ENCODE results near the gene ANK3.

The ANK3 gene

DNA sequence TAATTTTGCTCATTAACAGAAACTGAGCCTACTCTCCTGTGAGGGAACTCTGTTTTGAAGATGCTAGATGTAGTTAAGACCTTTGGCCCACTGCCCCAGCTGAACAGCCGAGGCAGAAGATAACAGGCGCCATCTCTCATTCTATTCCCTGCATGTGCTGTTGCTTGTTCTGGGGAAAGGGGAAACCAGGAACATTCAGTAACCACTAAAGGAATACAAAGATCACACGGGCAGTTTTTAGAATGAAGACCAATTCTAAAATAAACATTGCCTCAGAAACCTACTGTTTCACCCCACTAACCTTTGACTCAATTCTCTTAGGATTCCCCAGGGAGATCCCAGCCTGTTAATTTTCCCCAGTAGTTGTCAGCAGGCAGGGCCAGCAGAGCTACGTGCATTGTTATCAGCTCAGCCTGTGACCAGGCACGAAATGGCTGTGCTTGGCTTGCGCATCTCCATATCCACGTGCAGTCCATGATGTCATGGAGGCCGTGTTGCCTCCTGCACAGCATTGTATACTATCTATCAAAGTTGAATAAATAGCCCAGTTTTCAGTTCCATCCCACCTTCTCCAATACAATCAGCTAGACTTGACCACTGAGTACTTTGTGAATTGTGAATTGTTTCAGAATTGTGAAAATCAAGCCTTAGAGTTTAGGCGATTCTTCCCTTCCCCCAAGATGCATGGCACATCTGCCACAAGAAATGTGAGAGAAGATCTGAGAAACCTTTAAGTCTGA lies 36.0 kb downstream of the ANK3 start:
- Histone ChIP-seq H3K36me3 (ENCODE audit: insufficient read depth, low read length) (no peaks in the 10 kb centered on the region), H3K9ac (ENCODE audit: low read depth, low read length) (no peak overlapping the region), H3K9me3 (ENCODE audit: control insufficient read depth, insufficient read depth, low read length) (no peaks in the 10 kb centered on the region), H3K4me1 (ENCODE audit: insufficient read depth, low read length) (peaks cover 20% of the 10 kb centered on the region; the same call in 1 of the 2 replicates)

DNA sequence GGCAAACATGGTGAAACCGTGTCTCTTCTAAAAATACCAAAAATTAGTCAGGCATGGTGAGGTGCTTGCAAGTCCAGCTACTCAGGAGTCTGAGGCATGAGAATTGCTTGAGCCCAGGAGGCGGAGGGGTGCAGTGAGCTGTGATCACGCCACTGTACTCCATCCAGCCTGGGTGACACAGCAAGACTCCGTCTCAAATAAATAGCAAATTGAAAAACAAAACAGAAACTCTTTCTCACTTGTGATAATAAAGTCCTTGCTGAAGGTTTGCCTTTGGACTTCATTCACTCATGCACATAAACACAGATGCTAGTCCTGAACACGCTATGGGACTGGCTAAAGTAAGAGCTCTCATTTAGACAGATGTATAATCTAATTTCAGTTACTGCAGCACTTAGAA lies 37.6 kb downstream of the ANK3 start:
- Histone ChIP-seq H3K4me1 (ENCODE audit: insufficient read depth, low read length) (peaks cover 20% of the 10 kb centered on the region; the same call in 1 of the 2 replicates), H3K9ac (ENCODE audit: low read depth, low read length) (no peak overlapping the region), H3K36me3 (ENCODE audit: insufficient read depth, low read length) (no peaks in the 10 kb centered on the region)

DNA sequence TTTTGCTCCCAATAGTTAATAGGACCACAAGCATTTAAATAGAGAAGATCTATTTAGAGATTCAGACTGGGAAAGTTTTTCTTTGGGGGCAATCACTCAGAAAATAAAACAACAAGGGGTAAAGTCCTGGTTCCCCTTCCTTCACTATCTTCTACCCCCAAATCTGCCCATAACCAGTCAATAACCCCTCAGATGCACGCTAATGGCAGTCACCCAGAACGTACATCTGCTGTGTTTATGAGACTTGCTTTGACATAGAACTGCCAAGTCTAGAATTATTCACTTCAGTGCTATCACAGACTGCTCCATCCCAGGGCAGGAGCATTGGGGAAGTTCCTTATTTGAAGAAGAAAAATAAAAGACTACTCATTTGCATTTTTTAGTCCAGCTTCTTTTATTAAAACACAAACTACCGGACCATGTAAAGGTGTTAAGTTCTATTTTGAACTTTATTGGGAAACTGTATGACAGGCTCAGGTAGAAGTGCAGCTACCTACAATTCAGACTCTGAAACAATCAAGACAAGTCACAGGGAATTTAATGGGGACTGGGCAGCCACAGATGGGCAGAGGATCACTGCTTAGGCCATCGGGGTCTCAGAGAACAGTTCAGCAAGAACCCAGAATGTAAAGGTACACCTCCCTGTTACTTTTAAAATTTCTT lies 38.4 kb downstream of the ANK3 start:
- Histone ChIP-seq H3K4me1 (ENCODE audit: insufficient read depth, low read length) (peaks cover 20% of the 10 kb centered on the region; the same call in 1 of the 2 replicates), H3K9ac (ENCODE audit: low read depth, low read length) (no peak overlapping the region)

More for the DNA sequence above, 37.6 kb downstream of the ANK3 start:
- H3K9me3 ChIP-seq (ENCODE audit: control insufficient read depth, insufficient read depth, low read length): no peaks in the 10 kb centered on the region

DNA sequence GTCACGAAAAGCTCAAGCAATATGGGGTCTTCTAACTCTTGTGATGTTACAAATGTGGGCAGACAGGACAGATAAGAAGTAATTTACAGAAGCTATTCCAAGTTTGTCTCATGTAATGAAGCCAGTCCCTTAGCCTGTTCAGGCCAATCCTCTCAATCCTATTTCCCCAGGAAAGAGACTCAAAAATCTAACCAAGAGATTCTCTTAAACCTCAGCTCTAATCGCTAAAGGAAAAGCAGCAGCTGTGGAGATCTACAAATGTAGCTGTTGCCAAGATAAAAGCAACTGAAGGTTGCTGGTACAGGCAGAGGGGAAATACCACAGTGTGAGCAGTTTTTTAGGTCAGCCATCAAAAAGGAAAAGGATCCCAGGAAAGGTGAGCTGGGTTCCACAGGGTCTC lies 39.3 kb downstream of the ANK3 start:
- Histone ChIP-seq H3K9me3 (ENCODE audit: control insufficient read depth, insufficient read depth, low read length) (no peaks in the 10 kb centered on the region), H3K9ac (ENCODE audit: low read depth, low read length) (no peak overlapping the region), H3K36me3 (ENCODE audit: insufficient read depth, low read length) (no peaks in the 10 kb centered on the region), H3K4me1 (ENCODE audit: insufficient read depth, low read length) (peaks cover 20% of the 10 kb centered on the region; the same call in 1 of the 2 replicates)

More for the DNA sequence above, 38.4 kb downstream of the ANK3 start:
- no peaks in the 10 kb centered on the region for H3K9me3 ChIP-seq (ENCODE audit: control insufficient read depth, insufficient read depth, low read length)
- no peaks in the 10 kb centered on the region for H3K36me3 ChIP-seq (ENCODE audit: insufficient read depth, low read length)

DNA sequence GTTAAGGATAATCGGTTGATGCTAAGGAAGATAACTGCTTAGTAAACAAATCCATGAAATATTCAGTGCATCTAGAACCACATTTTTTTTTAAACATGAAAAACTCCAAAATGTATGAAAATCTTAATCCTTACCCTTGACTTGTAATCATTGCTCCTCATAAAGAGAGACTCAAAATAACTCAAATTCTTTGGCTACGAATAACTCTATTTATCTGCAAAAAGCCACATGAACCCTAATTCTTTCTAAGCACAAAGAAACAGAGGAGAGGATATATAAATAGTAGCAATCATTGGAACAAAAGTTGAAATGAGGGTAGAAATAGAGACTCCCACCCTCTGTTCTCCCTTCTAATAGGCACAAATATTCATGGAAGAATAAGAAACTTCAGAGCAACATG lies 40.2 kb downstream of the ANK3 start:
- H3K36me3 ChIP-seq (ENCODE audit: insufficient read depth, low read length): no peaks in the 10 kb centered on the region
- no peak overlapping the region for H3K9ac ChIP-seq (ENCODE audit: low read depth, low read length)
- peaks cover 20% of the 10 kb centered on the region; the same call in 1 of the 2 replicates for H3K4me1 ChIP-seq (ENCODE audit: insufficient read depth, low read length)
- H3K9me3 ChIP-seq (ENCODE audit: control insufficient read depth, insufficient read depth, low read length): no peaks in the 10 kb centered on the region

DNA sequence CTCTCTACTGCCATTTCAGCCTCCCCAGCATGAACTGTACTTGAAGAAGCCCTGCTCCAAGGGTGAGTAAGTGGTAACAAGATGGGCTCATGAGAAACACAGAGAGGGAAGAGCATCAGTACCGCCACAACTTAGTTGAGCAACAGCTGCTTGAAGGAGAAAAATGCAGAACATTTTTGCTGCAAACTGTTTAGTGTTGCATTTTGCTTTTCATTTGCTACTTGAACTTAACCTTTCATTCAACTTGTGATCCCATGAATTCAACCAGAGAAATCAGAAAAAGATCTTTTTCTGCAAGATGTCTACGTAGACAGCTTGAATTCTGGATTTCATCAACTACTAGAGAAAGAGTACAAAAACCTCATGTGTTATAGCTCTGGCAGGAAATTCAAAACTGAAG lies 40.7 kb downstream of the ANK3 start:
- Histone ChIP-seq H3K9me3 (ENCODE audit: control insufficient read depth, insufficient read depth, low read length) (no peaks in the 10 kb centered on the region), H3K9ac (ENCODE audit: low read depth, low read length) (no peak overlapping the region), H3K4me1 (ENCODE audit: insufficient read depth, low read length) (peaks cover 18% of the 10 kb centered on the region; the same call in 1 of the 2 replicates), H3K36me3 (ENCODE audit: insufficient read depth, low read length) (no peaks in the 10 kb centered on the region)

DNA sequence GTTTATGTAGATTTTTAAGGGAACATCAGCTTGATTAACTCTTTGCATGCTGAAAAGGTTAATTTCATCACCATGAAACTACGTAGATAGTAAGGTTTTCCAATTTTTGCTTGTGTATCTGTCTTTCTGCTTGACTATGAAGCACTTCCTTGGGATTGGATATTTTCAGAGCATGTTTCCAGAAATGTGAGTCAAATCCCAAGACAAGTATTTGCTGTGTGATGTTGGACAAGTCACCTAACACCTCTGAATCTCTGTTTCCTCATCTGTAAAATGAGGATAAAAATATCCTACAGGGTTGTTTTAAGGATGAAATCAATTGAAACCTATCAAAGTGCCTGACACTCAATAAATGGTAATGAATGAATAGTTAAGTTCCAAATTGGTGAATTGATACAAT lies 42.4 kb downstream of the ANK3 start:
- no peaks in the 10 kb centered on the region for H3K36me3 ChIP-seq (ENCODE audit: insufficient read depth, low read length)
- peaks cover 11% of the 10 kb centered on the region; the same call in 1 of the 2 replicates for H3K4me1 ChIP-seq (ENCODE audit: insufficient read depth, low read length)
- H3K9me3 ChIP-seq (ENCODE audit: control insufficient read depth, insufficient read depth, low read length): no peaks in the 10 kb centered on the region
- no peak overlapping the region for H3K9ac ChIP-seq (ENCODE audit: low read depth, low read length)

DNA sequence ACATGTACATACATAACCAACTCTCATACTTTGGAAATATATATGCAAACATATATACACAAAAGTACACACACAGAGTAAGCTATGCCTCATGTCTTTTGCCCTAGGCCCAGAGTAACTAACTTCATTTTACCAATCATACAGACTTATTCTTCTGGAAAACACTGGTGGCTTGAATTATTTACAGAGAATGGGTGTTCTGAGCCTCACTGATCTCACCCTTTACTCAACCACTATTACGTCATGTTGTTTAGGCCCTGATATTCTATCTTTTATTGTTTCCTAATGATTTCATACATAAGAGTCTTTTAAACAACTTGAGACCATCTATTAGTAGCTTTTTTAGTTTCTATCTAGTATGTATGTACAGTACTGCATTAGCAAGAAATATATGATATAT lies 43.0 kb downstream of the ANK3 start:
- H3K4me1 ChIP-seq (ENCODE audit: insufficient read depth, low read length): peaks cover 11% of the 10 kb centered on the region; the same call in 1 of the 2 replicates
- H3K9ac ChIP-seq (ENCODE audit: low read depth, low read length): no peak overlapping the region
- no peaks in the 10 kb centered on the region for H3K9me3 ChIP-seq (ENCODE audit: control insufficient read depth, insufficient read depth, low read length)
- H3K36me3 ChIP-seq (ENCODE audit: insufficient read depth, low read length): no peaks in the 10 kb centered on the region

DNA sequence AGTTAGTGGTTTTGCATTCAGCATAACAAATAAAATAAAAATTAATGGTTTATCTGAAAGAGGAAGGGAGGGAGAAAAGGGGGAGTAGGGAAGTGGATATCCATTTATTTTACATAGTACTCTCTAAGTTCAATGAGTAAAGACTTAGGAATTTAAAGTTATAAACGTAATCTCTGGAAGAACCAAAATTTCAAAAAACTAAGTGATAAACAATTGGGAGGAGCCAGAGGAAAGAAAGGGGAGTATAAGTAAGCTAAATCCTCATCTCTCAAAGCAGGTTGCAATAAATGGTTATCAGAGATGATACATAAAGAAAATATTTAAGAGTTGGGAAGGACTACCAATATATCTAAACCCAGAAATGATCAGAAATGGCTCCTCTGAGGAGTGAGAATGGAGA lies 46.4 kb downstream of the ANK3 start:
- peaks cover 7% of the 10 kb centered on the region; the same call in 1 of the 2 replicates for H3K4me1 ChIP-seq (ENCODE audit: insufficient read depth, low read length)
- no peaks in the 10 kb centered on the region for H3K36me3 ChIP-seq (ENCODE audit: insufficient read depth, low read length)
- H3K9ac ChIP-seq (ENCODE audit: low read depth, low read length): no peak overlapping the region
- H3K9me3 ChIP-seq (ENCODE audit: control insufficient read depth, insufficient read depth, low read length): no peaks in the 10 kb centered on the region

DNA sequence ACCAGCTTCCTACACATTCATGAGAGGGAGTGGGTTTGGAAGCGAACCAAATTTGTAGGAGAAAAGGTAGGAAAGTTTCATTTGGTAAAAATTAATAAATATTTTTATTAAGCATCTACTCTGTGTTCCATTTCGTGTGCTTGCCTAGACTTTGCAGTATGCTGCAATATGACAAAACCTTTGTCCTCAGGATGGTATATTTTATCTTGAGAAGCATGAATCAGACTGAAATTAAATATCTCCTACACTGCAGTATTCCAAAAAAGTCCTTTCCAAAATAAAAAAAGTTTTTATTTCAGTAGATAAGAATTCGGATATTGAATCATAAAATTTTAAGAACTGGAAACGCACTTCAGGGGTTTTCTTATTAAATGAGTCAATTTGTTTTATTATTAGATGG lies 47.7 kb downstream of the ANK3 start:
- H3K4me1 ChIP-seq (ENCODE audit: insufficient read depth, low read length): peaks cover 10% of the 10 kb centered on the region; the same call in 1 of the 2 replicates
- H3K9ac ChIP-seq (ENCODE audit: low read depth, low read length): no peak overlapping the region
- no peaks in the 10 kb centered on the region for H3K36me3 ChIP-seq (ENCODE audit: insufficient read depth, low read length)
- no peaks in the 10 kb centered on the region for H3K9me3 ChIP-seq (ENCODE audit: control insufficient read depth, insufficient read depth, low read length)

DNA sequence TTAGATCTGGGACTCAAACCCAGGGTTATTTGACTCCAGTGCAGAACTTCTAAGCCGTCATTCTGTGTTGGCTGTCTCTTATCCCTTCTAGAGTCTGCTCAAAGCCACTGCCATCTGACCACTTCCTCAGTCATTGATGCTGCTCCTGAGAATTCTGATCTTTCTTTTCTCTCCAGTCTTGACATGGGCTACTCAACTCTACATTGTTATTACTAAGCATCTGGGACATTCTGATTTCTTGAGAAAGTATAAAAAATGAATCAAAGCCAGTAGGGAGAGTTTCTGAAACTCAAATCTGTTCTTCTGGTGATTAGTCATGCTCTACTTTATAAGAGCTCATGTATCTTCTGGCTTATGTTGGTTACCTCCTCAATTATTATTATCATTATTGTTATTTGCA lies 48.7 kb downstream of the ANK3 start:
- H3K4me1 ChIP-seq (ENCODE audit: insufficient read depth, low read length): peaks cover 10% of the 10 kb centered on the region; the same call in 1 of the 2 replicates
- no peak overlapping the region for H3K9ac ChIP-seq (ENCODE audit: low read depth, low read length)
- H3K36me3 ChIP-seq (ENCODE audit: insufficient read depth, low read length): no peaks in the 10 kb centered on the region
- H3K9me3 ChIP-seq (ENCODE audit: control insufficient read depth, insufficient read depth, low read length): no peaks in the 10 kb centered on the region

DNA sequence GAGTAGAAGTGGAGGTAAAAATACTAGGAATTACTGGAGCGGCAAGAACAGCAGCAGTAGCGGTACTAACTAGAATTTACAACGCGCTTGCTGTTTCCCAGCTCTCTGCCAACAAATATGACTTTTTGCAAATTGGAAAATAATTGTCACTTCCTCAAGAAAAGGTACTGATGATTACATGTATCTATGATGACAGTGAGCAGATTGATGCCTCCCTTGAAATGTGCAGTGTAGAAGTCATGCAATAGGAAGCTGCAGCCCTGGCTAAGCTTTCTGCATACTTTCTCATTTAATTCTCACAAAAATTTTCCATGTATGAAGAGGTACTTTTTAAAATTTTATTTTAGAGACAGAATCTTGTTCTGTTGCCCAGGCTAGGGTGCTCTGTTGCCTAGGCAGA lies 49.9 kb downstream of the ANK3 start:
- Histone ChIP-seq H3K36me3 (ENCODE audit: insufficient read depth, low read length) (no peaks in the 10 kb centered on the region), H3K4me1 (ENCODE audit: insufficient read depth, low read length) (peaks cover 10% of the 10 kb centered on the region; the same call in 1 of the 2 replicates), H3K9me3 (ENCODE audit: control insufficient read depth, insufficient read depth, low read length) (no peaks in the 10 kb centered on the region), H3K9ac (ENCODE audit: low read depth, low read length) (no peak overlapping the region)

DNA sequence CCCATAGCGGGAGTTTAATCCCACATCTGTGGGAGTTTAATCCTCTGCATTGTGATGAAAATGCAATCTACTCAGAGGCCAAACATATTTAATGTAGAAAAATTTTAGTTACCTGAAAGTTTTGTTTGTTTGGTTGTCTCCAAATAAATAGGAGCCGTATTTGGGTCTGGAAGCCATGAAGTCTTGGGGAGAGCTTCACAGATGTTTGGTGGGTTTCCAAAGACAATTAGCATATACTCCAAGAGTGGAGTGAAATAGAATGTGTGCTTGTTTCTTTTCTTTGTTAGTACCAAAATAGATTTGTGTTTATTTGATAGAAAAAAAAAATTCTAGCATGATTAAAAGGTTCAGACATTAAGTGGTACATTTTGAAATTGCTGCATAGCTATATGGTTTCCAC lies 50.9 kb downstream of the ANK3 start:
- H3K9ac ChIP-seq (ENCODE audit: low read depth, low read length): no peak overlapping the region
- no peaks in the 10 kb centered on the region for H3K36me3 ChIP-seq (ENCODE audit: insufficient read depth, low read length)
- no peaks in the 10 kb centered on the region for H3K9me3 ChIP-seq (ENCODE audit: control insufficient read depth, insufficient read depth, low read length)
- H3K4me1 ChIP-seq (ENCODE audit: insufficient read depth, low read length): peaks cover 10% of the 10 kb centered on the region; the same call in 1 of the 2 replicates

DNA sequence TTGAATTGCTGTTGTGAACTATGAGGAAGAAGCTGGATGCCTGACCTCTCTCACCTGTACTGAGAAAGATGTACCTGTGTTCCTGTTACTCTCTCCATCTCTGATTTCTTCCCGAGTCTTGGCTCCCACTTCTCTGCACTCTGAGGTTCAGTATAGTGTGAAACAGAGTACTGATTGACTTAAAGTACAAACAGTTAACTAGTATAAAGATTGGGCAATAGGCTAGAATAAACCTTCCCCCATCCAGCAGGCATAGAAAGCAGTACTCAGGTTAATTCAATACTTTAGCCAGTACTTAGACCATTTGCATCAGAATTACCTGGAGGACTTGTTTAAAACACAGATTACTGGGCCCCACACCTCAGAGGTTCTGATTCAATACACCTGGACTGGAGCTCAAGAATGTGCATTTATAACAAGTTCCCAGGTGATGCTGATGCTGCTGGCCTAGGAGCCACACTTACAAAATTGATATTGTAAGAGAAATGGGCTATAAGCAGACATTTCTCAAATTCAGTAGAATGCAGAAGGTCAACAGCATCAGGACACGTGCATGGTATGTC lies 51.6 kb downstream of the ANK3 start:
- Histone ChIP-seq H3K36me3 (ENCODE audit: insufficient read depth, low read length) (no peaks in the 10 kb centered on the region), H3K4me1 (ENCODE audit: insufficient read depth, low read length) (peaks cover 10% of the 10 kb centered on the region; the same call in 1 of the 2 replicates), H3K9ac (ENCODE audit: low read depth, low read length) (no peak overlapping the region), H3K9me3 (ENCODE audit: control insufficient read depth, insufficient read depth, low read length) (no peaks in the 10 kb centered on the region)

All from ES-I3 (cell line).